Activated CD8-positive, alpha-beta memory T cell treated with anti-CD3 and anti-CD28 coated beads, Interleukin-2, amount 50 U/mL, for 48 hours (primary cell): ENCODE measurements around the gene DNAJC6.
"Not testable (repeated sequence)": the region's sequence is repeated elsewhere in the genome, so short reads cannot be mapped to it uniquely, and the experiment has no call there.

ENCODE experiments used
- DNase-seq: peaks from one replicate; pipeline ENCODE4 v3.0.0-alpha.2; 2020

The DNAJC6 gene

GRCh38 chr1:65360648-65361047, 51.3 kb downstream of the DNAJC6 start:
- no peak for DNase-seq

GRCh38 chr1:65362545-65362944, 53.2 kb downstream of the DNAJC6 start:
- DNase-seq = no peak

DNA sequence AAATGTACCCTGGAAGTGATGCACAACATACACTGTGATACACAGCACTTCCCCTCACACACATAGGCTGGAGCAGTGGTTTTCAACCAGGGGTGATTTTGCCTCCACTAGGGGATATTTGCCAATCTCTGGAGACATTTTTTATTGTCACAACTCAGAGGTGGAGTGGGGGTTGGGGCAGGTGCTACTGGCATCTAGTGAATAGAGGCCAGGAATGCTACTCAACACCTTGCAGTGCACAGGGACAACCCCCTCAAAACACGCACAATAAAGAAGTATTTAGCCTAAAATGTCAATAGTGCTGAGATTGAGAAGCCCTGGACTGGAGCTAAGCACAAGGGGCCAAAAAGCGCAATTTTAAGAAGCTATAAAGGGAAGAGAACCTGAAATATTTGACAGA, 54.1 kb downstream of the DNAJC6 start:
- no peak for DNase-seq

DNA sequence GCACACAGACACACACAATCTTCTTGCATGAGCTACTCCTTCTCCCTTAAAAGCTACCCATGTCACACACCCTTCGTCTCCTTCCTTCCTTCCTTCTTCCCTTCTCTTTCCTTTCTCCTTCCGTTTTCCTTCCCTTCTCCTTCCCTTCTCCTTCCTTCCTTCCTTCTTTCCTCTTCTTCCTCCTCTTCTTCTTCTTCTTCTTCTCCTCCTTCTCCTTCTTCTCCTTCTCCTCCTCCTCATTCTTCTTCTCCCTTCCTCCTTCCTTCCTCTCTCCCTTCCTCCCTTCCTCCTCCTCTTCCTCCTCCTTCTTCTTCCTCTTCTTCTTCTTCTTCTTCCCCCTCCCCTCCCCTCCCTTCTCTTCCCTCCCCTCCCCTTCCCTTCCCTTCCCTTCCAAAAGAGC, 59.1 kb downstream of the DNAJC6 start:
- DNase-seq = no peak

- DNase-seq = no peak
These were observed 62.2 kb downstream of the DNAJC6 start for GRCh38 chr1:65371544-65371943.

DNA sequence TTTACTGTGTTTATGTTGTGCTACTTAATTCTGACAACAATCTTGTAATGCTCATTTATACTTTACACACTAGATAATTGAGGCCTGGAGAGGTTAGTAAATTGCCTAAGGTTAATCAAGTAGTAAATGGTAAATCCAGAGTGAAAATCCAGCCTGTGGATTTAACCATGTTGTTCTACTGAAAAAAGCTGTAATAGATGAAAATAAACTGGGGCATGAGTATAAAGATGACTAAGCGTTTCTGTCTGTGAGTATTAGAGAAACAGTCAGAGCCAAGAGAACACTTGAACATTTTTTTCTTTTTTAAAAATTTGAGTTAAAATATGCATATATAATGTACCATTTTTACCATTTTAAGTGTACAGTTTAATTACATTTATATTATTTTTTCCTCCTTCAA, 63.2 kb downstream of the DNAJC6 start:
- DNase-seq = no peak

GRCh38 chr1:65377496-65378246, 68.3 kb downstream of the DNAJC6 start:
- DNase-seq = no peak

DNA sequence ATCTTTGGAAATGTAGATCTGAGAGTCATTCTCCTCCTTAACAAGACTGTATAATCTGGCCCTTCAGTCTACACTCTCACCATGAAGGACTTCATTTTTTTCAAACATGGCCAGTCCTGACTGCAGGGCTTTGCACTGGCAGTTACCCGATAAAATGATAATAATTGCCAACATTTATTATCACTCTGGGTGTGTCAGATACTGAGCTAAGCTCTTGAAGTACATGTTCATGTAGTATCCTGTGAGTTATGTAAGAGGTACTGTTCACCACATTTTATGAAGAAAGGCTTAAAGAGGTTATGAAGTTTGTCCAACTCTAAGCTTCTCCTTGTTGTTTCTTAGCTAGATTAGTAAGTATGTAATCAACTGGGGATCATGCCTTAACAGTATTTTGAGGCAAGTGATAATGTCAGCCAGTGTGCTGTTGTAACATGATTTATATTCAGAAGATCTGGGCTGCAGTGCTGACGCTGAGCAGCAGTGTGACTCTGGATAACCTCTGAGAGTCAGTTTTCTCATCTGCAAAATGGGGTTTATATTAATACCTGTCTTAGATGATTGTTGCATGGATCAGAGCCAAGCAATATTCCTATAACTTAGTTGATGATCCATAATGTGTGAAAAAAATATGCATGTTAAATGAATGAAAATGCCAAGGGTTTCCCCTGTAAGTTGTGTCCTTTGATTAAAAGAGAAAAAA, 69.1 kb downstream of the DNAJC6 start:
- no peak for DNase-seq

GRCh38 chr1:65384426-65384825, 75.1 kb downstream of the DNAJC6 start:
- DNase-seq = not testable (repeated sequence)

GRCh38 chr1:65386439-65386838, 77.1 kb downstream of the DNAJC6 start:
- DNase-seq = no peak

GRCh38 chr1:65387821-65388220, 78.5 kb downstream of the DNAJC6 start:
- DNase-seq = no peak

GRCh38 chr1:65388908-65389695, 79.8 kb downstream of the DNAJC6 start:
- DNase-seq = no peak

- no peak for DNase-seq
These were observed 83.2 kb downstream of the DNAJC6 start for GRCh38 chr1:65392497-65392896.

DNA sequence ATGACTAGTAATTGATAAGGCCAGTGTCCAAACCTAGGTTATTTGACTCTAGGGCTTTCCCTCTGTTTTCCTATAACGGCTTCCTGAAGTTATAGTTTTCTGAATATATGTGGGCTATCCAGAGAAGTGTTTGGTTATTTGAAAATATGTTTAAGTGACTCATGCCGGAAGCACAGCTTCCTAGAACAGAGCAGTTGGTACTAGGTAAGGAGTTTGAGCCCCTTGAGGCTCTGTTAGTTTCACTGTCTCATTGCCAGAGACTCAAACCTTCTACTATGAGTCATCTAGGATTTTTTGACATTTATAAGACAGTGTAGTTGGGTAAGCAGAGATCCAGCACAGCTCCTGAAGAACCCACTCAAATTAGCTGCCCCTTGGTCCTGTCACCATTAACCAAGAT, 84.0 kb downstream of the DNAJC6 start:
- no peak for DNase-seq

GRCh38 chr1:65393928-65394327, 84.6 kb downstream of the DNAJC6 start:
- no peak for DNase-seq

GRCh38 chr1:65395887-65396612, 86.7 kb downstream of the DNAJC6 start:
- no peak for DNase-seq

GRCh38 chr1:65398083-65398482, 88.7 kb downstream of the DNAJC6 start:
- DNase-seq = no peak

GRCh38 chr1:65399003-65399402, 89.7 kb downstream of the DNAJC6 start:
- no peak for DNase-seq

GRCh38 chr1:65401612-65402011, 92.3 kb downstream of the DNAJC6 start:
- DNase-seq = no peak

GRCh38 chr1:65404941-65405340, 95.6 kb downstream of the DNAJC6 start:
- no peak for DNase-seq

- no peak for DNase-seq
These were observed 98.5 kb downstream of the DNAJC6 start for GRCh38 chr1:65407877-65408276.

DNA sequence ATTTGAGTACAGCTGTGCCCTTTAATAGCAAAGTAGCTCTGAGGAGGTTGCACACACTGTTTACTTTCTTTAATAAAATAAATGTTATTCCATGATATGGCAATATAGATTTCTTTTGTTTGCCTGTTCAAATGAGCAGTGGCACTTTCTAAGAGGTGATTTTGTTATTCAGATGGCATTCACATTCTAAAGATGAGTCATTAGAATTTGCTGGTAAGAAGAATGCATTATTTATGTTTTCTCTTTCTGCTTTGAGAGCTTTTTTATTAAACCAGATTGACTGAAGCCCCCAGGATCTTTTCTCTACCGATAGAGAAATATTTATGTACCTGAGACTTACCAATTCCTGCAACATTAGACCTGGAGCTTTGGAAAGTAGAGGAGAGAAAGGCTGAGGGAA, 100.0 kb downstream of the DNAJC6 start:
- no peak for DNase-seq

DNA sequence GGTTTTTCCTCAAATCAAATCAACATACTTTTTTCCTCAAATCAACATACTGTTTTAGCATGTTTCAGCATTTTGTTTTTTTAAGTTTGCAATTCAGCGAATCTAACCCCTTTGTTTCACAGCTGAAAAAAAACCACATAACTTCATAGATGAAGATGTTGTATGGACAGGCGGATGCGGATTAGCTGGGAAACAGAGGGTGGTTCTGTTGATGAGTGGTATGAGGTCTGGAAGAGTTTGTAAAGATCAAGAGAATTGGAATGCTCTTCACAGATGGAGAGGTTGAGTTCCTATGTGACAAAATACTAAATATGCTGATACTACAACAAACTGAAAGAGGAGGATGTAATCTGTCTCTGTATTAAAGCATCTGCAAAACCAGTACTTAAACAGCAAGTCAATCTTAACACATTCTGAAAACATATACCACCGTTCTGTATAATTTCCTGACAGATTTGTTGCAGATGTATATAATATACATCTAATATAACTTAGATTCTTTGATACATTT, 100.5 kb downstream of the DNAJC6 start:
- DNase-seq = no peak
